Posterior cingulate gyrus (tissue), 11 donors: ENCODE measurements around the gene TTC3.
A peak's percentile ranks its signal among the peaks of the same experiment; 100 is the strongest.
"Not testable (repeated sequence)": the region's sequence is repeated elsewhere in the genome, so short reads cannot be mapped to it uniquely, and the experiment has no call there.

Experiments used
- DNase-seq, 10 donors: peaks; one replicate each; pipeline versions ENCODE4 v3.0.0 to v3.0.0-alpha.2; 2020 to 2021; ENCODE audit warnings: mixed read lengths in 3 of 10
- intact Hi-C: fragments of 100-400 bp; cut with DNase I; formaldehyde crosslinking; loops from one replicate; pipeline ENCODE4 v1.15.1; 2023

TTC3 gene

GRCh38 chr21:37210130-37210529 is 137.1 kb downstream of the TTC3 start:
- intact Hi-C loops = no loop called here
- DNase-seq = no peak

GRCh38 chr21:37210799-37211198 is 137.7 kb downstream of the TTC3 start:
- DNase-seq = no peak
- intact Hi-C loops = no loop called here

GRCh38 chr21:37214952-37215351 is 141.9 kb downstream of the TTC3 start:
- intact Hi-C loops = no loop called here
- DNase-seq = no peak

GRCh38 chr21:37219761-37220432 is 146.8 kb downstream of the TTC3 start:
- no peak for DNase-seq
- intact Hi-C loops = loop anchor here (2.0 to 5.0 kb wide), 3 partner anchors 47 to 342 kb away; partner anchors contain the start of genes DYRK1A and VPS26C

GRCh38 chr21:37220433-37220980 is 147.5 kb downstream of the TTC3 start:
- peak in 4 of 10 donors; percentile 28 to 90 (median 58) for DNase-seq
- intact Hi-C loops = loop anchor here (2.0 to 5.0 kb wide), 3 partner anchors 47 to 342 kb away; partner anchors contain the start of genes DYRK1A and VPS26C

GRCh38 chr21:37220981-37221664 is 148.1 kb downstream of the TTC3 start:
- intact Hi-C loops = loop anchor here (2.0 to 5.0 kb wide), 3 partner anchors 46 to 341 kb away; partner anchors contain the start of genes DYRK1A and VPS26C
- DNase-seq = peak; percentile 83 to 99 (median 95)

GRCh38 chr21:37222248-37222647 is 149.2 kb downstream of the TTC3 start:
- DNase-seq = not testable (repeated sequence)
- intact Hi-C loops = loop anchor here (5.0 kb wide), 2 partner anchors 45 to 340 kb away; partner anchors contain the start of gene VPS26C

GRCh38 chr21:37223804-37224345 is 150.8 kb downstream of the TTC3 start:
- DNase-seq = no peak
- intact Hi-C loops = loop anchor here (5.0 kb wide), 2 partner anchors 43 to 338 kb away; partner anchors contain the start of gene VPS26C

GRCh38 chr21:37224861-37225839 is 152.1 kb downstream of the TTC3 start:
- intact Hi-C loops = loop anchor here (5.0 kb wide), 2 partner anchors 42 to 337 kb away; partner anchors contain the start of gene VPS26C
- no peak for DNase-seq

GRCh38 chr21:37226041-37226920 is 153.2 kb downstream of the TTC3 start:
- no peak for DNase-seq
- intact Hi-C loops = no loop called here

GRCh38 chr21:37227071-37228002 is 154.3 kb downstream of the TTC3 start:
- intact Hi-C loops = no loop called here
- no peak for DNase-seq

GRCh38 chr21:37228003-37228400 is 154.9 kb downstream of the TTC3 start:
- DNase-seq = no peak
- intact Hi-C loops = no loop called here

GRCh38 chr21:37230632-37231248 is 157.7 kb downstream of the TTC3 start:
- DNase-seq = peak in 1 of 10 donors; percentile 71
- intact Hi-C loops = no loop called here

GRCh38 chr21:37231249-37231645 is 158.2 kb downstream of the TTC3 start:
- intact Hi-C loops = no loop called here
- peak in 1 of 10 donors; percentile 13 for DNase-seq

GRCh38 chr21:37231671-37232070 is 158.6 kb downstream of the TTC3 start:
- intact Hi-C loops = no loop called here
- peak in 1 of 10 donors; percentile 82 for DNase-seq

GRCh38 chr21:37232274-37233018 is 159.4 kb downstream of the TTC3 start:
- intact Hi-C loops = no loop called here
- DNase-seq = peak in 1 of 10 donors; percentile 57
